MM.1S (cell line): ENCODE data around the gene MUC3A.
A peak's percentile ranks its signal among the peaks of the same experiment; 100 is the strongest.

Experiments used
- DNase-seq: peaks from one replicate; pipeline ENCODE4 v3.0.0-alpha.2; 2015
- H2AFZ ChIP-seq: fragments of 300-600 bp; sonication (generic); 2 replicates; pipeline ENCODE4 v1.6.0; 2016; ENCODE audit warnings: antibody characterized with exemption, low read length
- H3F3A ChIP-seq: fragments of 300-600 bp; sonication (generic); 2 replicates; pipeline ENCODE4 v1.6.1; 2016; ENCODE audit warnings: mild to moderate bottlenecking, antibody characterized with exemption, low read length, moderate library complexity, mixed read lengths; ENCODE audit not compliant: insufficient read depth
- H3K27ac ChIP-seq: fragments of 300-600 bp; sonication (generic); 2 replicates; pipeline ENCODE4 v1.5.1; 2016; ENCODE audit warnings: mild to moderate bottlenecking, low read length
- H3K27me3 ChIP-seq: fragments of 300-600 bp; sonication (generic); replicated peaks from 2 replicates; pipeline ENCODE4 v1.6.0; 2016; ENCODE audit warnings: low read length; ENCODE audit not compliant: insufficient read depth
- H3K36me3 ChIP-seq: fragments of 300-600 bp; sonication (generic); replicated peaks from 2 replicates; pipeline ENCODE4 v1.6.1; 2016; ENCODE audit warnings: mild to moderate bottlenecking, low read length, mixed read lengths; ENCODE audit not compliant: insufficient read depth
- H3K4me1 ChIP-seq: fragments of 300-600 bp; sonication (generic); 2 replicates; pipeline ENCODE4 v1.6.1; 2016; ENCODE audit warnings: low read length, mixed read lengths
- H3K4me2 ChIP-seq: fragments of 300-600 bp; sonication (generic); 2 replicates; pipeline ENCODE4 v1.6.0; 2016; ENCODE audit warnings: low read depth, low read length
- H3K4me3 ChIP-seq: fragments of 300-600 bp; sonication (generic); 2 replicates; pipeline ENCODE4 v1.5.1; 2016; ENCODE audit warnings: low read length, mixed read lengths
- H3K79me2 ChIP-seq: fragments of 300-600 bp; sonication (generic); 2 replicates; pipeline ENCODE4 v1.6.1; 2016; ENCODE audit warnings: mixed run types, low read length, mixed read lengths
- H3K9ac ChIP-seq: fragments of 300-600 bp; sonication (generic); 2 replicates; pipeline ENCODE4 v1.6.1; 2016; ENCODE audit warnings: low read length, mixed read lengths
- H3K9me2 ChIP-seq: fragments of 300-600 bp; sonication (generic); replicated peaks from 2 replicates; pipeline ENCODE4 v1.6.1; 2016; ENCODE audit warnings: mild to moderate bottlenecking, low read length, mixed read lengths; ENCODE audit not compliant: insufficient read depth
- H3K9me3 ChIP-seq: fragments of 300-600 bp; sonication (generic); replicated peaks from 2 replicates; pipeline ENCODE4 v1.6.1; 2016; ENCODE audit warnings: mild to moderate bottlenecking, low read length, mixed read lengths; ENCODE audit not compliant: insufficient read depth
- H4K20me1 ChIP-seq: fragments of 300-600 bp; sonication (generic); 2 replicates; pipeline ENCODE4 v1.6.1; 2016; ENCODE audit warnings: mild to moderate bottlenecking, low read length, moderate library complexity, mixed read lengths; ENCODE audit not compliant: insufficient read depth
- EZH2 ChIP-seq: fragments of 300-600 bp; sonication (generic); optimal IDR thresholded peaks from 2 replicates; pipeline ENCODE3; 2017; ENCODE audit warnings: low read depth, mild to moderate bottlenecking, antibody characterized with exemption, low read length, mixed read lengths
- EZH2phosphoT487 ChIP-seq: fragments of 300-600 bp; sonication (generic); IDR thresholded peaks from 2 replicates; pipeline ENCODE4 v1.6.1; 2018; ENCODE audit warnings: antibody characterized with exemption, low read length
- TF ChIP-seq, protein P1 (sequence below): fragments of 300-600 bp; sonication (generic); IDR thresholded peaks from 2 replicates; pipeline ENCODE4 v1.5.1; 2016; ENCODE audit warnings: antibody characterized with exemption, low read length, mixed read lengths

The MUC3A gene

DNA sequence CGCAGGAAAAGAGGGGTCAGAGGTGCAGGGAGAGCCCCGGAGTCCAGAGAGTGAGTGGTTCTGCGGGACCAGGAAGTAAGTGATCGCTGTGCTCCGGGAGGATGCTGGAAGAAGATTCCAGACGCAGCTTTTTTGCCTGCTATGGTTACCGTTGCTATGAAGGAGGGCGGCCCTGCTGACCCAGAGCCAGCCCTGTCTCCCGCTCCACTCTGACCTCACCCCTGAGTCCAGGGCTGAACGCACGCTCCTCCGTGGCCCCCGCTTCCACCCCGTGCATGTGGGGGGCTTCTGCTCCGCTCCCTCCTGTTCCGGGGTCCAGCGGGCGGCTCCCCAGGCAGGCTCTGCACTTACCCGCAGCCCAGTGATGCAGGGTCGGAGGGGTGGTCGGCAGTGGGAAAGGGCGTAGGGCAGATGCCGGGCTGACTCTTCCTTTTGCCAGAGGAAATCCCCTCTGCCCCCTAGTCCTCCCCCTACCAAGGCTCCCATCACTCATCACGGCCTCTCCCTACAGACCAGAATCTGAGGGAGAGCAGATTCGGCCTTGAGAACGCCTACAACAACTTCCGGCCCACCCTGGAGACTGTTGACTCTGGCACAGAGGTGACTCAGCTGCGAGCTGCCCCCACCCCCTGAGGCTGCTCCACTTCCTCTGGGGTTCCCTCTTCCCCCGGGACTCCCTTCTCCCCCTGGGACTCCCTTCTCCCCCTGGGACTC lies 67.9 kb downstream of the MUC3A start:
- peaks cover 85% of the 10 kb centered on the region for H3K27me3 ChIP-seq
- peak overlapping the region; percentile 6; the same call in 1 of the 2 replicates for H3K4me2 ChIP-seq
- no peaks in the 10 kb centered on the region for H3K9me2 ChIP-seq
- no peaks in the 10 kb centered on the region for H4K20me1 ChIP-seq
- no peak for DNase-seq
- H3K4me1 ChIP-seq, result no peaks in the 10 kb centered on the region
- H3K79me2 ChIP-seq, result no peaks in the 10 kb centered on the region
- no peaks in the 10 kb centered on the region for H3F3A ChIP-seq
- H3K9me3 ChIP-seq, result no peaks in the 10 kb centered on the region
- H3K4me3 ChIP-seq, result no peak overlapping the region; the same call in 1 of the 2 replicates
- H3K9ac ChIP-seq, result no peak overlapping the region
- H3K27ac ChIP-seq, result no peak overlapping the region
- H3K36me3 ChIP-seq, result no peaks in the 10 kb centered on the region
- no peak overlapping the region for H2AFZ ChIP-seq
- no peak for TF ChIP-seq EZH2
- TF ChIP-seq EZH2phosphoT487, result no peak
- TF ChIP-seq, protein P1, sequence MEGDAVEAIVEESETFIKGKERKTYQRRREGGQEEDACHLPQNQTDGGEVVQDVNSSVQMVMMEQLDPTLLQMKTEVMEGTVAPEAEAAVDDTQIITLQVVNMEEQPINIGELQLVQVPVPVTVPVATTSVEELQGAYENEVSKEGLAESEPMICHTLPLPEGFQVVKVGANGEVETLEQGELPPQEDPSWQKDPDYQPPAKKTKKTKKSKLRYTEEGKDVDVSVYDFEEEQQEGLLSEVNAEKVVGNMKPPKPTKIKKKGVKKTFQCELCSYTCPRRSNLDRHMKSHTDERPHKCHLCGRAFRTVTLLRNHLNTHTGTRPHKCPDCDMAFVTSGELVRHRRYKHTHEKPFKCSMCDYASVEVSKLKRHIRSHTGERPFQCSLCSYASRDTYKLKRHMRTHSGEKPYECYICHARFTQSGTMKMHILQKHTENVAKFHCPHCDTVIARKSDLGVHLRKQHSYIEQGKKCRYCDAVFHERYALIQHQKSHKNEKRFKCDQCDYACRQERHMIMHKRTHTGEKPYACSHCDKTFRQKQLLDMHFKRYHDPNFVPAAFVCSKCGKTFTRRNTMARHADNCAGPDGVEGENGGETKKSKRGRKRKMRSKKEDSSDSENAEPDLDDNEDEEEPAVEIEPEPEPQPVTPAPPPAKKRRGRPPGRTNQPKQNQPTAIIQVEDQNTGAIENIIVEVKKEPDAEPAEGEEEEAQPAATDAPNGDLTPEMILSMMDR, result no peak
